ENCODE measurements around the gene PLEKHH1. TPM values are rescaled to one million over a fixed set of nuclear protein-coding genes. Genes with fewer than 3 reads are reported as not detected.

Gene PLEKHH1
- total RNA-seq, 3 donors from 2014 or later: 45.8 to 110 (median 61.5) TPM

- intact Hi-C loops (cut with DNase I, micrococcal nuclease): no loop called here
- no peak for TF ChIP-seq CTCF (IDR thresholded peaks at IDR 0.05)
Observed at GRCh38 chr14:67544590-67544989, 11.5 kb downstream of the PLEKHH1 start.

GRCh38 chr14:67547224-67547780 is 14.2 kb downstream of the PLEKHH1 start:
- Histone ChIP-seq H3K9me3 (no peaks in the 10 kb centered on the region), H3K36me3 (ENCODE audit: low read depth) (no peaks in the 10 kb centered on the region), H3K4me3 (no peak overlapping the region), H3K4me1 (ENCODE audit: low read depth) (peaks cover 4% of the 10 kb centered on the region)
- ATAC-seq (no peak), DNase-seq (no peak)
- intact Hi-C loops (cut with DNase I, micrococcal nuclease): no loop called here
- TF ChIP-seq CTCF (IDR thresholded peaks at IDR 0.05): no peak

More at GRCh38 chr14:67544590-67544989, 11.5 kb downstream of the PLEKHH1 start:
- peaks cover 12% of the 10 kb centered on the region for H3K4me1 ChIP-seq (ENCODE audit: low read depth)
- no peak for ATAC-seq
- H3K36me3 ChIP-seq (ENCODE audit: low read depth): no peaks in the 10 kb centered on the region
- H3K9me3 ChIP-seq: no peaks in the 10 kb centered on the region
- no peak overlapping the region for H3K4me3 ChIP-seq
- no peak for DNase-seq

- Histone ChIP-seq H3K4me1 (ENCODE audit: low read depth) (no peaks in the 10 kb centered on the region), H3K4me3 (no peak overlapping the region), H3K36me3 (ENCODE audit: low read depth) (no peaks in the 10 kb centered on the region), H3K9me3 (no peaks in the 10 kb centered on the region)
- intact Hi-C loops (cut with DNase I, micrococcal nuclease): no loop called here
- ATAC-seq (no peak), DNase-seq (no peak)
- no peak for TF ChIP-seq CTCF (IDR thresholded peaks at IDR 0.05)
Observed at GRCh38 chr14:67549734-67550133, 16.6 kb downstream of the PLEKHH1 start.

GRCh38 chr14:67551123-67551522 is 18.0 kb downstream of the PLEKHH1 start:
- ATAC-seq: no peak
- no peaks in the 10 kb centered on the region for H3K9me3 ChIP-seq
- H3K36me3 ChIP-seq (ENCODE audit: low read depth): no peaks in the 10 kb centered on the region
- H3K4me1 ChIP-seq (ENCODE audit: low read depth): no peaks in the 10 kb centered on the region
- DNase-seq: no peak
- H3K4me3 ChIP-seq: no peak overlapping the region
- intact Hi-C loops (cut with DNase I, micrococcal nuclease): no loop called here
- no peak for TF ChIP-seq CTCF (IDR thresholded peaks at IDR 0.05)

DNA sequence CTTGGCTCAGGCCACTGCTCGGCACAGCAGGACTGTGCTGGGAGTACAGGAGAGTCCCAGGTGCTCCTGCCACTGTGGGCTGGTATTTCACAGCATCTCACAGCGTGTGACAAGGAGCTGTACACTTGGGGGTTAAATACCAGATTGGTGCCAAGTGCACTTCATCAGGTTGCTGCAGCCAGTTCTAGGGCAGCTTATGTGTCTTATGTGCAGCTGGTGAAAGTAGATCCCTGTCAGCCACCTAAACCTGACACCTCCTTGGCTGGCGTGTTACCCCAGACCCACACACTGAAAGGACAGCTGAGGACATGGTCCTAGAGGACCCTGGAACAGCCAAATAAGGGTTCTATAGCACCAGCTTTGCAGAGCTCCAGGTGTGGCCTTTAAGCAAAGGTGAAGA is 18.9 kb downstream of the PLEKHH1 start:
- no peak for TF ChIP-seq CTCF (IDR thresholded peaks at IDR 0.05)
- DNase-seq: no peak

GRCh38 chr14:67553547-67553946 is 20.5 kb downstream of the PLEKHH1 start:
- Histone ChIP-seq H3K36me3 (ENCODE audit: low read depth) (no peaks in the 10 kb centered on the region), H3K9me3 (no peaks in the 10 kb centered on the region), H3K4me1 (ENCODE audit: low read depth) (no peaks in the 10 kb centered on the region), H3K4me3 (no peak overlapping the region)
- DNase-seq (no peak), ATAC-seq (no peak)
- no peak for TF ChIP-seq CTCF (IDR thresholded peaks at IDR 0.05)
- intact Hi-C loops (cut with DNase I, micrococcal nuclease): no loop called here

More for the DNA sequence above, 18.9 kb downstream of the PLEKHH1 start:
- H3K36me3 ChIP-seq (ENCODE audit: low read depth): no peaks in the 10 kb centered on the region
- H3K4me3 ChIP-seq: no peak overlapping the region
- H3K4me1 ChIP-seq (ENCODE audit: low read depth): no peaks in the 10 kb centered on the region
- no peak for ATAC-seq
- no peaks in the 10 kb centered on the region for H3K9me3 ChIP-seq
- intact Hi-C loops (cut with DNase I, micrococcal nuclease): no loop called here
